Uterus (tissue), 2 donors: Measurements from ENCODE around the gene TIMP1.

Source experiments
- CTCF ChIP-seq, 4 experiments: fragments of 200-600 bp in 2 of 4; fragments of 450-650 bp in 2 of 4; sonication (generic) in 2 of 4; IDR thresholded peaks; one replicate each; pipeline ENCODE4 v1.5.1; 2016 to 2019; ENCODE audit warnings: antibody characterized with exemption in 4 of 4, mild to moderate bottlenecking in 2 of 4, moderate library complexity in 1 of 4
- POLR2A ChIP-seq, 2 donors: fragments of 450-650 bp; IDR thresholded peaks; one replicate each; pipeline ENCODE4 v1.6.1; 2016; ENCODE audit warnings: antibody characterized with exemption in 2 of 2, mild to moderate bottlenecking in 1 of 2, moderate library complexity in 1 of 2

- TF ChIP-seq CTCF (IDR thresholded peaks at IDR 0.05): no peak
- TF ChIP-seq POLR2A (IDR thresholded peaks at IDR 0.05): no peak
Measured at GRCh38 chrX:47613082-47613481, 30.8 kb downstream of the TIMP1 start.
